ENCODE results near the gene TRIM28.

GRCh38 chr19:58510084-58510862 lies 33.6 kb upstream of the TRIM28 start:
- TF ChIP-seq CTCF (IDR thresholded peaks at IDR 0.05) (no peak), POLR2A (IDR thresholded peaks at IDR 0.05) (no peak)
